ENCODE measurements around the gene DDAH2.

Gene DDAH2

GRCh38 chr6:31760790-31761189, 31.7 kb upstream of the DDAH2 start:
- DNase-seq, result no peak

GRCh38 chr6:31758281-31758680, 29.2 kb upstream of the DDAH2 start:
- no peak for DNase-seq

GRCh38 chr6:31752739-31753319, 23.7 kb upstream of the DDAH2 start:
- DNase-seq, result no peak

GRCh38 chr6:31750411-31751022, 21.4 kb upstream of the DDAH2 start:
- DNase-seq, result no peak

GRCh38 chr6:31749301-31750036, 20.4 kb upstream of the DDAH2 start:
- no peak for DNase-seq

GRCh38 chr6:31744422-31744821, 15.3 kb upstream of the DDAH2 start:
- no peak for DNase-seq

- no peak for DNase-seq
These were observed 13.8 kb upstream of the DDAH2 start for GRCh38 chr6:31742894-31743293.

GRCh38 chr6:31741815-31742214, 12.7 kb upstream of the DDAH2 start:
- DNase-seq, result no peak

GRCh38 chr6:31740397-31741223, 11.5 kb upstream of the DDAH2 start:
- no peak for DNase-seq

- DNase-seq, result peak; percentile 93 to 98
These were observed 10.7 kb upstream of the DDAH2 start, which contains the start of gene MSH5 for GRCh38 chr6:31739639-31740396. Gene MSH5 (plus strand): TSS chr6:31740005. CDS start chr6:31740467, 462 bp downstream.

GRCh38 chr6:31737991-31738979, 9.2 kb upstream of the DDAH2 start:
- no peak for DNase-seq

- no peak for DNase-seq
These were observed 8.4 kb upstream of the DDAH2 start for GRCh38 chr6:31737315-31737990.

- no peak for DNase-seq
These were observed 7.7 kb upstream of the DDAH2 start for GRCh38 chr6:31736768-31737314.

- DNase-seq, result no peak
These were observed 7.1 kb upstream of the DDAH2 start, which contains the start of gene CLIC1 for GRCh38 chr6:31736021-31736767. Gene CLIC1 (minus strand): TSS chr6:31736530. CDS start chr6:31736300, 230 bp downstream.

- no peak for DNase-seq
These were observed 5.8 kb upstream of the DDAH2 start for GRCh38 chr6:31734821-31735406.

GRCh38 chr6:31734247-31734820, 5.2 kb upstream of the DDAH2 start:
- no peak for DNase-seq

- no peak for DNase-seq
These were observed 4.6 kb upstream of the DDAH2 start for GRCh38 chr6:31733734-31734133.

GRCh38 chr6:31732029-31732428, 2.9 kb upstream of the DDAH2 start:
- DNase-seq, result no peak

All from cerebellar nuclear complex (tissue), 1 donor.